NCI-H1436 (cell line): ENCODE data around the gene C1QTNF5.
"Not testable (repeated sequence)": the region's sequence is repeated elsewhere in the genome, so short reads cannot be mapped to it uniquely, and the experiment has no call there.

ENCODE experiments used
- DNase-seq: peaks from one replicate; lab custom pipeline; 2025; lab: John Stamatoyannopoulos, UW

C1QTNF5 gene

GRCh38 chr11:119340335-119341221 lies at the start of gene C1QTNF5:
Gene C1QTNF5, minus strand, starts transcription at chr11:119340883. Its CDS starts 486 bp downstream, at chr11:119340397.
- no peak for DNase-seq

- DNase-seq, result peak; percentile 45
These were observed 49.0 kb upstream of the C1QTNF5 start for GRCh38 chr11:119389611-119390254.

GRCh38 chr11:119388103-119388502 lies 47.4 kb upstream of the C1QTNF5 start:
- no peak for DNase-seq

GRCh38 chr11:119384332-119384731 lies 43.6 kb upstream of the C1QTNF5 start:
- DNase-seq, result no peak

GRCh38 chr11:119382513-119382912 lies 41.8 kb upstream of the C1QTNF5 start:
- DNase-seq, result not testable (repeated sequence)

GRCh38 chr11:119382101-119382500 lies 41.4 kb upstream of the C1QTNF5 start:
- DNase-seq, result no peak

GRCh38 chr11:119381181-119381988 lies 40.7 kb upstream of the C1QTNF5 start, which contains the start of gene USP2:
Gene USP2, minus strand, starts transcription at chr11:119381690. Its CDS starts 8,210 bp downstream, at chr11:119373480.
- DNase-seq, result peak; percentile 92

GRCh38 chr11:119380827-119381180 lies 40.1 kb upstream of the C1QTNF5 start:
- no peak for DNase-seq

- no peak for DNase-seq
These were observed 39.6 kb upstream of the C1QTNF5 start for GRCh38 chr11:119380160-119380826.

- DNase-seq, result no peak
These were observed 38.3 kb upstream of the C1QTNF5 start for GRCh38 chr11:119378851-119379465.

- no peak for DNase-seq
These were observed 37.4 kb upstream of the C1QTNF5 start for GRCh38 chr11:119377961-119378667.

- no peak for DNase-seq
These were observed 36.6 kb upstream of the C1QTNF5 start for GRCh38 chr11:119377112-119377901.

GRCh38 chr11:119376197-119376847 lies 35.6 kb upstream of the C1QTNF5 start:
- no peak for DNase-seq

GRCh38 chr11:119375337-119376196 lies 34.9 kb upstream of the C1QTNF5 start:
- no peak for DNase-seq

GRCh38 chr11:119374632-119375336 lies 34.1 kb upstream of the C1QTNF5 start:
- no peak for DNase-seq

GRCh38 chr11:119373921-119374631 lies 33.4 kb upstream of the C1QTNF5 start:
- DNase-seq, result peak; percentile 53
